GM18858 (cell line): ENCODE measurements around the gene RBM14.
"Not testable (repeated sequence)": the region's sequence is repeated elsewhere in the genome, so short reads cannot be mapped to it uniquely, and the experiment has no call there.

ENCODE experiments used
- ATAC-seq: cut with Tn5 transposase; IDR thresholded peaks from one replicate; pipeline ENCODE4 v1.9.1; 2021; ENCODE audit not compliant: unreplicated experiment

The RBM14 gene

GRCh38 chr11:66616379-66617154, at the start of gene RBM14:
Gene RBM14, plus strand, starts transcription at chr11:66616630. Its CDS starts 91 bp downstream, at chr11:66616721.
- peak; percentile 76 for ATAC-seq

GRCh38 chr11:66567787-66568123, 48.7 kb upstream of the RBM14 start:
- no peak for ATAC-seq

GRCh38 chr11:66568124-66568916, 48.1 kb upstream of the RBM14 start, which contains the start of gene CTSF:
Gene CTSF, minus strand, starts transcription at chr11:66568606. Its CDS starts 120 bp downstream, at chr11:66568486.
- no peak for ATAC-seq

- ATAC-seq, result no peak
These were observed 47.4 kb upstream of the RBM14 start for GRCh38 chr11:66569076-66569475.

- no peak for ATAC-seq
These were observed 46.2 kb upstream of the RBM14 start for GRCh38 chr11:66570079-66570849.

- no peak for ATAC-seq
These were observed 45.6 kb upstream of the RBM14 start for GRCh38 chr11:66570850-66571180.

GRCh38 chr11:66579017-66579606, 37.3 kb upstream of the RBM14 start:
- ATAC-seq, result no peak

GRCh38 chr11:66580803-66581202, 35.6 kb upstream of the RBM14 start:
- ATAC-seq, result no peak

GRCh38 chr11:66581261-66581660, 35.2 kb upstream of the RBM14 start:
- no peak for ATAC-seq

- ATAC-seq, result not testable (repeated sequence)
These were observed 33.8 kb upstream of the RBM14 start for GRCh38 chr11:66582565-66583147.

GRCh38 chr11:66585447-66585846, 31.0 kb upstream of the RBM14 start:
- not testable (repeated sequence) for ATAC-seq

- ATAC-seq, result no peak
These were observed 30.3 kb upstream of the RBM14 start for GRCh38 chr11:66586136-66586535.

GRCh38 chr11:66589315-66589714, 27.1 kb upstream of the RBM14 start:
- not testable (repeated sequence) for ATAC-seq

- ATAC-seq, result no peak
These were observed 26.3 kb upstream of the RBM14 start for GRCh38 chr11:66589996-66590675.

GRCh38 chr11:66591175-66591574, 25.3 kb upstream of the RBM14 start:
- no peak for ATAC-seq

GRCh38 chr11:66592457-66593302, 23.8 kb upstream of the RBM14 start, which contains the start of the genes CCDC87 and CCS:
Gene CCDC87, minus strand, starts transcription at chr11:66593063. Its CDS starts 48 bp downstream, at chr11:66593015.
Gene CCS, plus strand, starts transcription at chr11:66593185. Its CDS starts 77 bp downstream, at chr11:66593262.
- peak; percentile 80 for ATAC-seq

GRCh38 chr11:66593303-66593635, 23.2 kb upstream of the RBM14 start:
- no peak for ATAC-seq

- no peak for ATAC-seq
These were observed 22.8 kb upstream of the RBM14 start for GRCh38 chr11:66593650-66594049.

GRCh38 chr11:66595245-66595904, 21.1 kb upstream of the RBM14 start:
- ATAC-seq, result no peak
